Uterus (tissue), 4 donors: Measurements from ENCODE around the gene VAT1L. TPM values are rescaled to one million over a fixed set of nuclear protein-coding genes. Genes with fewer than 3 reads are reported as not detected.

Experiments used
- DNase-seq, 2 donors: peaks; one replicate each; pipeline ENCODE4 v3.0.0-alpha.2; 2019 to 2020
- H3K27ac ChIP-seq, 2 donors: fragments of 200-600 bp; sonication (generic); 1 replicate in 1 of 2; 2 replicates in 1 of 2; pipeline ENCODE4 v1.5.1; 2016 to 2018
- H3K27me3 ChIP-seq, 2 donors: fragments of 200-600 bp; sonication (generic); one replicate each; pipeline ENCODE4 v1.5.1; 2018 to 2019; ENCODE audit warnings: control low read depth in 1 of 2
- H3K36me3 ChIP-seq, 2 donors: fragments of 200-600 bp; sonication (generic); one replicate each; pipeline ENCODE4 v1.5.1; 2019; ENCODE audit warnings: control low read depth in 1 of 2
- H3K4me1 ChIP-seq, 2 donors: fragments of 200-600 bp; sonication (generic); one replicate each; pipeline ENCODE4 v1.5.1; 2018 to 2019; ENCODE audit warnings: control low read depth in 1 of 2
- H3K4me3 ChIP-seq, 2 donors: fragments of 200-600 bp; sonication (generic); 1 replicate in 1 of 2; 2 replicates in 1 of 2; pipeline ENCODE4 v1.5.1; 2018 to 2019; ENCODE audit warnings: mild to moderate bottlenecking in 1 of 2
- H3K9me3 ChIP-seq, 2 donors: fragments of 200-600 bp; sonication (generic); one replicate each; pipeline ENCODE4 v1.5.1; 2019; ENCODE audit warnings: control low read depth in 1 of 2
- CTCF ChIP-seq, 4 experiments: fragments of 200-600 bp in 2 of 4; fragments of 450-650 bp in 2 of 4; sonication (generic) in 2 of 4; IDR thresholded peaks; one replicate each; pipeline ENCODE4 v1.5.1; 2016 to 2019; ENCODE audit warnings: antibody characterized with exemption in 4 of 4, mild to moderate bottlenecking in 2 of 4, moderate library complexity in 1 of 4
- POLR2A ChIP-seq, 2 donors: fragments of 450-650 bp; IDR thresholded peaks; one replicate each; pipeline ENCODE4 v1.6.1; 2016; ENCODE audit warnings: antibody characterized with exemption in 2 of 2, mild to moderate bottlenecking in 1 of 2, moderate library complexity in 1 of 2
- intact Hi-C: fragments of 100-400 bp; cut with DNase I; formaldehyde crosslinking; loops from one replicate; pipeline ENCODE4 v1.15.1; 2023; ENCODE audit warnings: low total_unique reads
- total RNA-seq, 4 donors: library from RNA; depleted of rRNA in 3 of 4; stranded (reverse); fragments of >200 nt in 3 of 4; gene quantifications; one replicate each; pipeline versions ENCODE4 v1.1.0 to v1.2.4, GENCODE V29; 2014 to 2023
- donor health status: DM: yes; HTN: yes; CAD: no.

The VAT1L gene
- total RNA-seq, 4 donors from 2014 or later = 0.29 to 3.8 (median 1.7) TPM

DNA sequence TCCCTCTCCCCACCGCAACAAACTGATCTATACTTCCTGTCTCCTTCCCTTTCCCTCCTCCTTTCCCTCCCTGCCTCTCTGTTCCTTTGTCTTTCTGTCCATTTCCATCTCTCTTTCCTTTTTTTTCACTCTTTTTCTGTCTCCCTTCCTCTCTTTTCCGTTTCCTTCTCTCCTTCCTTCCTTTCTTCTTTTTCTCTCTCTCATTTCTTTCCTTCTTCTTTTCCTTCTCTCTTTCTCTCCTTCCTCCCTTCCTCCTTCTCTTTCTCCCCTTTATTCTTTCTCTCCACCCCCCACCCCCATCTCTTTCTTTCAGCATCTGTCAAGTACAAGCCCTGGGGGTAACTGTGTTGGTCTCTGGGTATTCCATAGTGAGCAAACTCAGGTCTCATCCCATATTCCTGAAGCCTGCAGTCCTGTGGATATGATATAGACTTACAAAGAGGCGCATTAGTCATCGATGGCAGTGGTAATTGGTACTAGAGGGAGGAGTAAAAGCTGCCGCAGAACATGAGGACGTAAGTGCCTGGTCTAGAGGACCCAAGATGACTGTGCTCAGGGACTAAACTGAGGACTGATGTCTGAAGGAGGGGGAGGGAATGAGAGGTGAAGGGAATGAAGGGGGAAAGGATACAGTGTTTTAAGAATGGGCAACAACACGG is 50.4 kb downstream of the VAT1L start:
- no peak overlapping the region for H3K27ac ChIP-seq
- no peaks in the 10 kb centered on the region for H3K4me1 ChIP-seq
- H3K36me3 ChIP-seq = no peaks in the 10 kb centered on the region
- no peaks in the 10 kb centered on the region for H3K9me3 ChIP-seq
- no peak overlapping the region for H3K4me3 ChIP-seq
- intact Hi-C loops = no loop called here
- TF ChIP-seq CTCF (IDR thresholded peaks at IDR 0.05) (no peak), POLR2A (IDR thresholded peaks at IDR 0.05) (no peak)
- no peak for DNase-seq
- no peaks in the 10 kb centered on the region for H3K27me3 ChIP-seq

DNA sequence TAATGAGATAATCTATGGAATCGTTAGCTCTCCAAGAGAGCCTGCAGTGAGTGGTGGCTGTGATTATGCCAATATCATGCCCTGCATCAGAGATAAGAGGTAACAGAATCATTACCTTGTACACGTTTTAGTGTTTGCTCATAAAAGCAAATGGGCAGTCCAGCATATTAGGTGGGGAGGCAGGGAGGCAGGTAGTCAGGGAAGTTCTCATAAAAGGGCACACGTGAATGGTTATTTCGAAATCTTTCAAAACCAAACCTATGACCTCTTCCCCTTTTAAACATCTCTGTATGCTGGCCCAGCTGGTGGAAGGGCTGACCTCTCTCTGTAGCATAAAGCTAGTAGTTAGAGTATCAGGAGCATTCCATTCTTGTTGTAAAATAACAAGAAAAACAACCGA is 51.7 kb downstream of the VAT1L start:
- no peak for TF ChIP-seq POLR2A (IDR thresholded peaks at IDR 0.05)
- no peak for TF ChIP-seq CTCF (IDR thresholded peaks at IDR 0.05)
- Histone ChIP-seq H3K4me3 (no peak overlapping the region), H3K9me3 (no peaks in the 10 kb centered on the region), H3K4me1 (no peaks in the 10 kb centered on the region), H3K27ac (no peak overlapping the region), H3K27me3 (no peaks in the 10 kb centered on the region), H3K36me3 (no peaks in the 10 kb centered on the region)
- no peak for DNase-seq
- intact Hi-C loops = no loop called here

- H3K27ac ChIP-seq = no peak overlapping the region
- H3K4me3 ChIP-seq = no peak overlapping the region
- H3K36me3 ChIP-seq = no peaks in the 10 kb centered on the region
- DNase-seq = no peak
- no peaks in the 10 kb centered on the region for H3K4me1 ChIP-seq
- no peaks in the 10 kb centered on the region for H3K27me3 ChIP-seq
- TF ChIP-seq POLR2A (IDR thresholded peaks at IDR 0.05) (no peak), CTCF (IDR thresholded peaks at IDR 0.05) (no peak)
- H3K9me3 ChIP-seq = no peaks in the 10 kb centered on the region
- intact Hi-C loops = no loop called here
These were observed 52.5 kb downstream of the VAT1L start for GRCh38 chr16:77840673-77841501.

GRCh38 chr16:77841502-77841763 is 53.1 kb downstream of the VAT1L start:
- Histone ChIP-seq H3K27ac (no peak overlapping the region), H3K27me3 (no peaks in the 10 kb centered on the region), H3K36me3 (no peaks in the 10 kb centered on the region), H3K9me3 (no peaks in the 10 kb centered on the region), H3K4me1 (no peaks in the 10 kb centered on the region), H3K4me3 (no peak overlapping the region)
- intact Hi-C loops = no loop called here
- TF ChIP-seq CTCF (IDR thresholded peaks at IDR 0.05) = no peak
- no peak for TF ChIP-seq POLR2A (IDR thresholded peaks at IDR 0.05)
- DNase-seq = no peak

GRCh38 chr16:77842468-77842867 is 54.1 kb downstream of the VAT1L start:
- Histone ChIP-seq H3K27ac (no peak overlapping the region), H3K27me3 (no peaks in the 10 kb centered on the region), H3K4me1 (no peaks in the 10 kb centered on the region), H3K9me3 (no peaks in the 10 kb centered on the region), H3K4me3 (no peak overlapping the region), H3K36me3 (no peaks in the 10 kb centered on the region)
- TF ChIP-seq CTCF (IDR thresholded peaks at IDR 0.05) = no peak
- intact Hi-C loops = no loop called here
- no peak for DNase-seq
